GM19099 (cell line): ENCODE data around the gene CYB5R4.

Experiments used
- POLR2A ChIP-seq: IDR thresholded peaks from 3 replicates; pipeline ENCODE4 v1.6.1; 2011; ENCODE audit warnings: low read depth; ENCODE audit not compliant: insufficient read length; ENCODE audit errors: extremely low read depth

Gene CYB5R4

DNA sequence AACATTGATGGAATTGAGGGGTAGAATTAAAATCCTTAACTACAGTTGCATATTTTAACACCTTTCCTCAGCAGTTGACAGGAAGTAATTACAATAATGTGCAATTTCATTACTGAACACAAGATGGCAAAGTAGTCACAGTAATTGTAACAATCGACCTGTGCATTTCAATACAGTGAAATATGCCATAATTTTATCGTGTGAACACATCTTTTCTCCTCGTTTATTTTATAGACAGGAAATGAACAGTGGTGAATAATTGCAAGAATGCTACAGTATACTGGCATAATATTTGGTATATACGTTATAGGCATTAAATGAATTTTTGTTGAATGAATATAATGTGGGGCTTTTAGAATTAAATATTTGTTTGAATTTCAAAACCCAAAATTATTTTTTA, 25.0 kb downstream of the CYB5R4 start:
- TF ChIP-seq POLR2A, result no peak

DNA sequence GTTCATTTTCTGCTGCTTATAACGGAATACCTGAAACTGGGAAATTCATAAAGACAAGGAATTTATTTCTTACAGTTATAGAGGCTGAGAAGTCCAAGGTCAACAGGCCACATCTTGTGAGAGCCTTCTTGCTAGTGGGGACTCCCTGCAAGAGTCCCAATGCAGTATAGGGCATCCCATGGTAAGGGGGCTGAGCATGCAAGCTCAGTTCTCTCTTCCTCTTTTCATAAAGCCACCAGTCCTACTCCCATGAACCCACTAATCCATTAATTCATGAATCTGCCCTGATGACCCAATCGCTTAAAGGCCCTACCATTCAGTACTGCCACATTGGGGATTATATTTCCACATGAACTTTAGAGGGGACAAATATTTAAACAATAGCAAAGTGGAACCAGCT, 26.5 kb downstream of the CYB5R4 start:
- no peak for TF ChIP-seq POLR2A

DNA sequence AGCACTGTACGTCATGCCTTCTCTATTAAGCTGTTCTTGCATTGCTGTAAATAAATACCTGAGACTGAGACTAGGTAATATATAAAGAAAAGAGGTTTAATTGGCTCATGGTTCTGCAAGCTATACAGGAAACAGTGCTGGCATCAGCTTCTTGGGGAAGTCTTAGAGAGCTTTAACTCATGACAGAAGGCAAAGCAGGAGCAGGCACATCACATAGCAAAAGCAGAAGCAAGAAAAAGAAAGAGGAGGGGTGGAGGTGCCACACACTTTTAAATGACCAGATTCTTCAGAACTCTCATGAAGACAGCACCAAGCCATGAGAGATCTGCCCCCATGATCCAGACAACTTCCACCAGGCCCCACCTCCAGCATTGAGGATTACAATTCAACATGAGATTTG, 30.1 kb downstream of the CYB5R4 start:
- no peak for TF ChIP-seq POLR2A

DNA sequence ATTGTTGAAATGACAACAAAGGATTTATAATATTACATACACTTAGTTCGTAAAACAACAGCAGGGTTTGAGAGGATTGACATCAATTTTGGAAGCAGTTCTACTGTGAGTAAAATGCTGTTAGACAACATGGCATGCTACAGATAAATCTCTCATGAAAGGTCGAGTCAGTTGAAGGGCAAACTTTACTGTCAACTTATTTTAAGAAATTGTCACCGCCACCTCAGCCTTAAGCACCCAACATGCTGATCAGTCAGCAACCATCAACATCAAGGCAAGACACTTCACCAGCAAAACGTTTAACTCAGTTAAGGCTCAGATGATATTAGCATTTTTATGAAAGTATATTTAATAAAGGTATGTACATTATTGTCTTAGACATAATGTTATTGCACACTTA, 31.0 kb downstream of the CYB5R4 start:
- TF ChIP-seq POLR2A, result no peak

DNA sequence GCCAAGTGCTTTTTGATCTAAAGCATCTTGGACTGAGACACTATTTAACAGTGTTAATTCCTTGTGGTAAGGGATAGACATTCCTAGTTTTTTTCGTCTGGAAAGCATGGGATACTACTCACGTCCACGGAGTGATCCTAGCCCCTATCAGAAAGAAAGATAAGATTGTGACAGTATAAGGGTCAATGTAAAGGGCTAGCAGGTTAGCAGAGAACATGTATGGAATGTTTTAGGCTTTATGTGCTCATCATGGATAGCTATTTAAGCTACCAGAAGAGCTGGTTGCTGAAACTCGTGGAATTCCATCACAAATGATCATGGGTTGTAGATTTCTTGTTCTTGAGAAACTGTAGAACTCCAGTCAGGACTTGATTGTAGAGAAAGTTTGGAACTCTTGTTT, 32.1 kb downstream of the CYB5R4 start:
- TF ChIP-seq POLR2A, result no peak

DNA sequence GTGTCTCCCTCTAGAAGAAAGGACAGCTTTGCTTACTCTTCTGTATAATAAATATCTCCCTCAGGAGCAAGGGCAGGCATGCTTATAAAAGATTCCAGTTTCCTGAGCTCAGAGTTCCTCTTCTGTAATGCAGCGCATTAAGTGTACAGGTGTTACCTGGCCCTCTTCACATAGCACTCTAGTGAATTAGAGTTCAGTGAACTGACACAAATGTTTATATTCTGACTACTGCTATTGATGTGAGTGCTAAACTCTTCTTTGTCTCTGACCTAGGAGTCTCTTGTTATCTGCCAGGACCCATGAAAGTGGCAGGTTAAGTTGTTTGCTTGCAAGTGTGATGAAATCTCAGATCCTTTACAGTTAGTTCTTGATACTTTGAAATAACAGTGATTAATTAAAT, 33.5 kb downstream of the CYB5R4 start:
- no peak for TF ChIP-seq POLR2A

DNA sequence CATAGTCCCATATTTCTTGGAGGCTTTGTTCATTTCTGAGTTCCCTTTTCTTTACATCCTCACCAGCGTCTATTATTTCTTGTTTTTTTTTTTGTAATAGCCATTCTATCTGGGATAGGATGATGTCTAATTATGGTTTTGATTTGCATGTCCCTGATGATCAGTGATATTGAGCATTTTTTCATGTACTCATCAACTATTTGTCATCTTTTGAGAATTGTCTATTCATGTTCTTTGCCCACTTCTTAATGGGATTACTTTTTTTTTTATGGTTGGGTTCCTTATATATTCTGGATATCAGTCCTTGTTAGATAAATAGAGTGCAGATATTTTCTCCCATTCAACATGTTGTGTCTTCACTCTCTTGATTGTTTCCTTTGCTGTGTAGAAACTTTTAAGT, 42.1 kb downstream of the CYB5R4 start:
- TF ChIP-seq POLR2A, result no peak

DNA sequence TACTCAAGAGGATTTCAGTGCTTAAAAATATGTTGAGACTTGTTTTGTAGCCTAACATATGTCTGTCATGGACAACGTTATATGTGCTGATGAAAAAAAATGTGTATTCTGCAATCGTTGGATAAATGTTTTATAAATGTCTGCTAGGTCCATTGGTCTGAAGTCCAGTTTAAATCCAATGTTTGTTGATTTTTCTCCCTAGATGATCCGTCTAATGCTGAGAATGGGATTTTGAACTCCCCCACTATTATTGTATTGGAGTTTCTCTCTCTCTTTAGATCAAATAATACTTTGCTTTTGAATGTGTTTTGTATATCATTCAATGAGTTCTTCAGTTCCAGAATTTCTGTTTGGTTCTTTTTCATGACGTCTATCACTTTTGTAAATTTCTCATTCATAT, 44.9 kb downstream of the CYB5R4 start:
- no peak for TF ChIP-seq POLR2A

DNA sequence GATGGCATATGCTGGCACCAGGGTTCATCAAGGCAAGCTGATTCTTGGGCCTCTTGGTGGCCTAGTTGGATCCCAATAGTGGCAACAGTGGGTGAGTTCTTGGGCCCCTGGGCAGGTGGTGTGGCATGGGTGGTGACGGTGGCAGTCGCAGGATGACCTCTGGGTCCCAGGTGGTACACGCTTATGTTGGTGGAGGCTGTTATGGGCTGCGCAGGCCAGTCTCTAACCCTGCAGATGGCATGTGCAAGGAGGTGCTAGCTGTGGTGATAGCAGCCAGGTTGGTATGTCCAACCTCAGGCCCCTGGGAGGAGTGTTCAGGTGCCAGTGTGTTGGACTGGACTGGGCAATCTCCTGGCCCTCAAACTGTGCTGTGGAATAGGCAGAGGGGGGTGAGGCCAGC, 46.2 kb downstream of the CYB5R4 start:
- no peak for TF ChIP-seq POLR2A

DNA sequence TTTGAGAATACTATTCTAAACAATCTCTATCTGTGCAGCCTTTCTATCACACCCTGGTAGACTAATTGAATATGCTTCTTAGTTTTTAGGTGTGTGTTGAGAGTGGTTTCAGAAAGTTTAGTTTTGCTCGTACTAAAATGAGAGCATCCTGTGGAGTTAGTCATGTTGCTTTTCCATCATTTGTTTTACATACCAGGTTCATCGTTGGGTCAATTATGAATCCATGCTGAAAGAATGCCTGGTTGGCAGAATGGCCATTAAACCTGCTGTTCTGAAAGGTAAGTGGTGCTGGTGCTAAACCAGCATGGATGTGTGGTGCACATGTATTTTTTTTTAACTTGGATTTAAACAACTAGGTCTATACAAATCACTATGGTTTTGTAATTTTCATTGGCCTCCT, 49.3 kb downstream of the CYB5R4 start:
- TF ChIP-seq POLR2A, result no peak

DNA sequence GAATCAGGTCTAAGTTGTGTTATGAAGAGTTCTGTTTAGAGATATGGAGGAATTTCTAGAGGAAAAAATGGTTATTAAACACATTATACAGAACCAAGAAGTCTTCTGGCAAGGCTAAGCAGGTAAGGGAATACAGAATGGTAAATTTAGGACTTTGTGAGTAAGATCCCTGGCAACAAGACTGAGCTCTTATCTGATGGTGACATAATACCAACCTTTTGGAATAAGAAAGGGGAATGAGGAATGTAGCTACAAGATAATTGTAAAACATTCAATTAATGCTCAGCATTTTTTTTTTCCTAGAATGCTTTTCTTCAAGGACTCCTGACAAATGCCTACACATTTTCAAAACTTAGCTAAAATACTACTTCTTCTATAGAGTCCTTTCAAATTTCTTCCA, 51.8 kb downstream of the CYB5R4 start:
- TF ChIP-seq POLR2A, result no peak

DNA sequence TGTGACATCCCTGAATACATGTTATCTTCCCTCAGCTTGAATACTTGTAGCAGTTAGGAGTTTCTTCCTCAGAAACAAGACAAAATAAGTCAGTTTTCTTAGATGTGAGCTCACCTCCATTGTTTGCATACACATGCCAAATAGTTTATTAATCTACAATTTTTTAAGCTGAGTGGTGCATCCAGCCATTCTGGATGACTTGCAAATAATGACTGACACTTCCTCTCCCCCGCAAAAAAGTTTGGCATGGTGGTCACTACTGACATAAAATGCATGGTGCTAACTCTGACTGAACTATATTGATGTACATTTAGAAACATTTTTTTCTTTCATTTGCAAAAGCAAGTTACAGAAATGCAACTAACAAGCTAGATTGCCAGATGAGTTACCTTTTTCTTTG, 55.5 kb downstream of the CYB5R4 start:
- TF ChIP-seq POLR2A, result no peak

DNA sequence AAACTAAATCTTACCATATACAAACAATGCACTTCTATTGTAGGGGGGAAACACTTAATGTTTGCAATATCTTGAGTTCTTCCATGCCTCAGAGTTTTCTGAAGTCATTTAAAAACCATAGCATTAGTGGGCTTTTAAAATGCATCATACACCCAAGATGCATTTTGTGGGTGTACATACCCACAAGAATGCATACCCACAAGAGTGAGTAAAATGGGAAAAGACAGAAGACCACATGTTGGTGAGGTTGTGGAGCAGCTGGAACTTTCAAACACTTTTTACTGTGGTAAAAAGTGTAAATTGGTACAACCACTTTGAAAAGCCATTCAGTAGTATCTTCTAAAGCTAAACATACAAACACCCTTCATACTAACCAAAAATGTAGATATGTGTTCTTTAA, 57.5 kb downstream of the CYB5R4 start:
- no peak for TF ChIP-seq POLR2A

DNA sequence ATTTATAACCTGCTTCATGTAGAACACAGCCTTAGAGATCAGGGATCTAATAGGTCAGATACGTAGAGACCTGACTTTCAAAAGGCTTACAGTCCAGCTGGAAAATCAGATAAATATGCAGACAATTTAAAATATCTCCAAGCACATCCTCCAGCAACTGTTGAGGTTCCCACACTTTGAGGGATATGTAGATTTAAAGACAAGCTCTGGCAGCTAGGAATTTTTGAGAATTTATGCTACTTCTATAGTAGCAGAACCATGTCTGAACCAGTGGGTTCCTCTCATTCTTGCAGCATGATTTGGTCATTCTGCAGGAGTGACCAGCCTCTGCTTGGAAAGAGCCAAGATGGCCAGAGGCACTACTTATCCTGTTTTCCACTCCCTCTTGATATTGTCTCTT, 60.5 kb downstream of the CYB5R4 start:
- no peak for TF ChIP-seq POLR2A

DNA sequence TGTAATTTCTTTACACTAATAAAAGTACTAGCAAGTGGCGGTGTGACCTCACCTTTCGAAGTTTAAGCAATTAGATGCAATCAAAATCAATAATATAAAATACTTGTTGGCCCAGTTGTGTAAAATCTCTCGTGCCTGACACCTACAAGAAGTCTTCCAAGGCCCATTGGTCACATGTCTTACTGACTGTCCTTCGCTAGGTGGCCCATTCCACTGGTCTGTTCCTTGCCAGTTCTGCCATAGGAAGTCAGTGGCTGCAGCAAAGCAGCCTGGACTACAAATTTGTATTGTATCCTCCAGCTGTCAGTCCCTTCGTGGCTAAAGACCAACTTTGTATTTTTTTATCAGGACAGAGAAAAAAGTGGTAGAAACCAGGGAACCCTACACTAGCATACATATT, 61.8 kb downstream of the CYB5R4 start:
- no peak for TF ChIP-seq POLR2A

DNA sequence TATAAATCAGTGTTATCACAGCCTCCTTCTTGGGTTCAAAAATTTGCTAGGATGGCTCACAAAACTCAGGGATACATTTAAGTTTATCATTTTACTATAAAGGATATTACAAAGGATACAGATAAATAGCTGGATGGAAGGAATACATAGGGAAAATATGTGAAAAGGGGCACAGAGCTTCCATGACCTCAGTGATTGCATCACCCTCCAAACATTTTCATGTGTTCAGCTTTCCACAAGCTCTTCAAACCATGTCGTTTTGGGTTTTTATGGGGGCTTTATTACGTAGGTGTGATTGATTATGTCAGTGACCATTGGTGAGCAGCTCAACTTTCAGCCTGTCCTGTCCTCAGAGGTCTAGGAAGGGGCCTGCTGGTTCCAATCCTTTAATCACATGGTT, 68.0 kb downstream of the CYB5R4 start:
- no peak for TF ChIP-seq POLR2A

DNA sequence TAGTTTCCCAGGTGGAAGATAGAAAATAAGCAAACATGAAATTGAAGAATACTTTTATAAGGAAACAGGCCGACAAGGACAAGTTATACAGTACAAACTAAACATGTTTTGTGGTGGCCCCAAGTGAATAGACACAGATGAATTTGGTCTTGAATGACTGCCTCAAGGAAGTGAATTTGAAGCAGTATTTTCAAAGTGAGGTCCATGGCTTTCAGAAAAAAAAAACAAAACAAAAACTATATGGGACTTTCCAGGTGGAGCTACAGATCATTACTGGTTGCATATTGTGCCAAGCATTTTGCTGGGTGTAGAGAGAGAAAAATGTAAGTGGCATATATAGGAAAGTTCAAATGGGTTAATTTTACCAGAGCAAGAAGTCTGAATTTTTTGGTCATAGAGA, 68.8 kb downstream of the CYB5R4 start:
- no peak for TF ChIP-seq POLR2A

DNA sequence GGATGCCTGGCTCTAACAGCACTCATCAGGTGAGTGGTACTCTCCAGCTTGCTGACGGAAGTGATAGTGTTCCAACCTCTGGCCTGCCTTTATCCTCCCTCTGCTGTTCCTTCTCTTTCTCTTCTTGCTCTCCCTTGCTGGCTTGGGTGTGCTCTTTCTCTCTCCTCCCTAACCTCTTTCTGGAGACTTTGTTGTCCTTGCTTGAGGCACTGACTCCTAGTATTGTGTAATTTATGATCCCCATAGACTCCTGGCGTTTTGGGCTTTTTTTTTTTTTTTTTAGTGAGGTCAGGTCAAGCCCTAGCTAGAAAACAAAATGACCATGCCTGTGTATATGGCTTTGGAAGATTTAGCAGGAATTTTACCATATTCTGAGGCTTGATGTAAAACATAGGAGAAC, 89.4 kb downstream of the CYB5R4 start:
- no peak for TF ChIP-seq POLR2A

DNA sequence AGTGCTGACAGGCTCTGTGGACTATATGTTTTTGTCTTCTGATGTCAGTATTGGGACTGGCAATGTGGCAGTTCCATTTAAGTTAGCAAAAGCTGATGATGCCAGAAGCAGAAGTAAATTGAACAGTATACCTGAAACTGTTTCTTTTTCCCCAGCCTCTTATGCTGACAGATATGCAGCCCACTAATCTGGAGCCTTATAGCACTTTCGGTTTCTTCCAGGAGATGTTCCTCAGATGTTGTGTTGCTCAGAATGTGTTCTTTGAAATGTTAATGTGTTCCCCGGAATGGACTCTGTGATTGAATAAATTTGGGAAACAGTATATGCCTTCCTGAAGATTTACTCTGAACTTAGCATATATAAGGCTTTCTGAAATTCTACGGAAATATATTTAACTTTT, 93.3 kb downstream of the CYB5R4 start:
- no peak for TF ChIP-seq POLR2A

DNA sequence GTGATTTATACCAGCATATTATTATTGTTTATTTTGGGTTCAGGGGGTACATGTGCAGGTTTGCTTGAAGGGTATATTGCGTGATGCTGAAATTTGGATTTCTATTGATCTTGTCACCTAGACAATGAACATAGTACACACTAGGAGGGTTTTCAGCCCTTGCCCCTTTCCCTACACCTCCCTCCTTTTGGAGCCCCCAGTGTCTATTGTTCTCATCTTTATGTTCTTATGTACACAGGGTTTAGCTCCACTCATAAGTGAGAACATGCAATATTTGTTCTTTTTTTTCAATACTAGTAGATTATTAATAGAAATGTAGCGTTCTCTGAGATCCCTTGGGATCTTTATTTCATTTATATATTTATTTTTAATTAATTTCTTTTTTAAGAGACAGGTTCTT, 94.9 kb downstream of the CYB5R4 start:
- TF ChIP-seq POLR2A, result no peak
